HG03469 (cell line): Measurements from ENCODE around the gene MED13L.

ENCODE experiments used
- ATAC-seq: cut with Tn5 transposase; IDR thresholded peaks from one replicate; pipeline ENCODE4 v1.9.1; 2021; ENCODE audit warnings: mild to moderate bottlenecking, moderate library complexity, moderate number of reproducible peaks; ENCODE audit not compliant: unreplicated experiment

MED13L gene

DNA sequence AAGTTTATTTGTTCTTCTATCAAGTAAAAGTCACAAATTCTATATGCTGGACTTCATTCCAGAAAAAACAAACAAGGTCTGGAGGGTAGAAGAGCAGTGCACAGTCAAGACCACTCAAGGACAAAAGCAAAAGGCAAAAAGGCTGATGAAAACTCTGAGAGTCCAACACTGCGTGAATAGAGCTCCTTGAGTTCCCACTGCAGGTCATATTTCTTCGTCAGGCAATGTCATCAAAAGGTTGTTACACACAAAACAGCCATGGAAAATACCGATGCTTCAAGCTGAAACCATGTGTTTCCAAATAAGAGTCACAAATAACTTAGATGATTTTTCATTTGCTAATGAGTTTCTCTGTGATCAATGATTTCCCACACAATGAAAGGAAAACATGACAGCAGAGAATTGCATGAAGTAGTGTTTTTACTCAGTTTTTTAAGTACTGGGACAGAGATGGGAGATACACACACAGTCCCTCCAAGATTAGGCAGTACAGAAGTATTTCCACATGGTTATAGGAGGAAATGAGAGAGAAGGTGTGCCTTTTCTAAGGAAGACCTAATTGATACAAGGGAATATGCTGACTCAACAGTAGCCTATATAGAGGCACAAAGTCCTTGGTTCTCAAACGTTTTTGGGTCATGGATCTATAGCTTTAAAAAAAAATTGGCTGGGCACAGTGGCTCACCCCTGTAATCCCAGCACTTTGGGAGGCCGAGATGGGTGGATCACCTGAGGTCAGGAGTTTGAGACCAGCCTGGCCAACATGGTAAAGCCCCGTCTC, 177.7 kb downstream of the MED13L start:
- ATAC-seq, result no peak

DNA sequence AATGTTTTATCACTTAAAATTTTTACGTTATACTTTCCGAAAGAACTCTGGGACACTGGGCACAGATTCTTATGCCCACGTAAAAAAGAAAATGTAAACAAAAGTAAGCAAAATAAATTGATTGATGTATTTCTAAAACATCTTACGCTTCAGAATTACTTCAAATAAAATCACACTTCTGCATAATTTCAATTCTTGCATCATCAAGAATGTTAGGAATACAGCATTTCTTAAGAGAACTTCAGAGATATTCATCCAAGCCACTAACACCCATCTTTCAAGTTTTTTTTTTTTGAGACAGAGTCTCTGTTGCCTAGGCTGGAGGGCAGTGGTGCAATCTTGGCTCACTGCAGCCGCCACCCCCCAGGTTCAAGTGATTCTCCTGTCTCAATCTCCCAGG, 180.6 kb downstream of the MED13L start:
- no peak for ATAC-seq

DNA sequence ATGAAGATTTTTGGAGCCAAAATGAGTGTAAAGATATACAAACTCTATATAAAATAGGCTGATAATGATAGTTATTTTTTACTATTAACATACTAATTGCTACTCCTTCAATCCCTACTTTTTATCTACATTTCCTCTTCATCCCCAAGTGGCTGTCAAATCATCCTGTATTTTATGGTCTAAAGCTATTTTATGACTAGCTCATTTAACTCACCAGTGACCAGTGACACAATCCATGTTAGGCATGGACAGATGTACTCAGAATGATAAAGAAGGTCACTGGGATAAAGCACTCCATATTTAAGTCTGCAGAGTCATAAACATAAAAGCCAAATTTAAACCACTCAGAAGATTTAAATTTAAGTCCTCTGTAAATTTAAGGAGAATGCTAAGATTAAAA, 183.0 kb downstream of the MED13L start:
- ATAC-seq, result no peak

- ATAC-seq, result no peak
These were observed 183.6 kb downstream of the MED13L start for GRCh38 chr12:116093915-116094314.

GRCh38 chr12:116092776-116093175, 184.7 kb downstream of the MED13L start:
- no peak for ATAC-seq

- ATAC-seq, result no peak
These were observed 185.3 kb downstream of the MED13L start for GRCh38 chr12:116092162-116092561.

GRCh38 chr12:116091579-116091978, 185.9 kb downstream of the MED13L start:
- no peak for ATAC-seq

GRCh38 chr12:116090516-116090915, 187.0 kb downstream of the MED13L start:
- ATAC-seq, result no peak

DNA sequence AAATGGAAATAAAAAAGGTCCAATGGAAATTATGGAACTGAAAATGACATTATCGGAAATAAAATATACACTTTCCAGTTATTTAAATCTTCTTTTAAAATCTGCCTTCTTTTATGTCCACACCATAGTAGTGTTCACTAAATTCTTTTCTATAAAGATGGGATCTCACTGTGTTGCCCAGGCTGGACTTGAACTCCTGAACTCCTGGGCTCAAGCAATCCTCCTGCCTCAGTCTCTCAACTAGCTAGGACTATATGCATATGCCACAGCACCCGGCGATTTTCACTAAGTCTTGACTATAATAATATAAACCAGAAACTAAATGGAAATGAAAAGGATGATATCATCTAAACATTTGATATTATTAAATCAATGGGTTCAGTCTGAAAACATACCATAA, 188.4 kb downstream of the MED13L start:
- no peak for ATAC-seq

- no peak for ATAC-seq
These were observed 189.5 kb downstream of the MED13L start for GRCh38 chr12:116087962-116088361.

DNA sequence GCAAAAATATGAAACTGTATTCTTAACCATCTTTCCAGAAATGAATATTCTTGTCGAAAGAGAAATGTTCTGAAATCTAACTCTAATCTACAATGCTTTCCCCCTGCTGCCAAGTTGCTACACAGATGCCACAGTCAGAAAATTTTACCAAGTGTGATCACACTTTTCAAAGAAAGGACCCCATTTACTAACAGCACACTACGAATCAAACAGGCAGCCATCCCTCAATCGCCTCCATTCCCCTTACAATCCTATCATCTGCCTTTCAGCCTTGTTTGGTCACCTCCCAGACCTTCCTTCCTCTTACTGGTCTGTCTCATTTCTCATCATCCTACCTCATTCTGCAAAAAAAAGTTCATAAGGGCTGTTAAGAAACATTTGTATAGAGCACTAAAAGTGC, 190.1 kb downstream of the MED13L start:
- ATAC-seq, result no peak

GRCh38 chr12:116080415-116080814, 197.1 kb downstream of the MED13L start:
- no peak for ATAC-seq

DNA sequence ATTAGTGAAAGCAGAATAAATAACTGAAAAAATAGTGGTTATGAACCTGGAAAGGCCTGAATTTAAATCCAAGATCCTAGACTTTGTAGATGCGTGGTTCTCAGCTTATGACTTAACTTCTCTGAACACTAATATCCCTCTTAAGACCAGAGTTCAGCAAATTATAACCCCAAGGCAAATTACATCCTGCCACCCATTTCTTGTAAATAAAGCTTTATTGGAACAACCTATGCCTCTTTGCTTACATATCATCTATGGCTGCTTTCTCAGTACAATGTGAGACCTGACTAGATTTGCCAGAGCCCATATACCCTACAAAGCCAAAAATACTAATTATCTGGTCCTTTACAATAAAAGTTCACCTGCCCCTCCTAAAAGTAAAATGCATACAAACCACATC, 199.1 kb downstream of the MED13L start:
- ATAC-seq, result no peak

- ATAC-seq, result no peak
These were observed 200.1 kb downstream of the MED13L start for GRCh38 chr12:116077431-116077830.

- no peak for ATAC-seq
These were observed 201.1 kb downstream of the MED13L start for GRCh38 chr12:116076399-116076798.

- ATAC-seq, result no peak
These were observed 202.8 kb downstream of the MED13L start for GRCh38 chr12:116074686-116075085.

DNA sequence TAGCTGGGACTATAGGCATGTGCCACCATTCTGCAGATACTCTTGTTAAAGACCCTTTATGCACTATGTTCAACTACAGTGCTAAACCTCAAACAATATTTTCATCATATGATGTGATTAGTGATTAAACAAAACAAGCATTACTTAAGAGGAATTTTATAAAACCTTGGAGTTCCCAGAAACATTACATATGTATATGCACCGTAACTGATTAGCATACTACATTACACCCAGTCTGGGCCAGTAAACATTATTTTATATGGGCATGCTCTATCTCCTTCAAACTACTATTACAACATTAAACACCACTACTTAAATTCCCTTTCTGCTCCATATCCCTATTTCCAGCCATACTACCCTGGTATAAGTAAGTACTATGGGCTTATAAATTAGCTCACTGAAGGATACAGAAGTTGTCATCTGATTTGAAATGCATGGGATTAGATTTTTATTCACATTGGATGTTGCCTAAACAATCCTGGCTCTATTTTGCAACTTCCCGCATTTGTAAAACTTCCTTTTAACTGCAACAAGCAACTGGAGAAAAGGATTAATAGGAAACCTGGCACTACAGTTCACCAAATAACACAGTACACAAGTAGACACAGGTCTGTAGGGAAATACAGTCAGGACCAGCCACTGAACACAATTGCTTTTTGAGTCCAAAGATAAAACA, 205.8 kb downstream of the MED13L start:
- no peak for ATAC-seq

DNA sequence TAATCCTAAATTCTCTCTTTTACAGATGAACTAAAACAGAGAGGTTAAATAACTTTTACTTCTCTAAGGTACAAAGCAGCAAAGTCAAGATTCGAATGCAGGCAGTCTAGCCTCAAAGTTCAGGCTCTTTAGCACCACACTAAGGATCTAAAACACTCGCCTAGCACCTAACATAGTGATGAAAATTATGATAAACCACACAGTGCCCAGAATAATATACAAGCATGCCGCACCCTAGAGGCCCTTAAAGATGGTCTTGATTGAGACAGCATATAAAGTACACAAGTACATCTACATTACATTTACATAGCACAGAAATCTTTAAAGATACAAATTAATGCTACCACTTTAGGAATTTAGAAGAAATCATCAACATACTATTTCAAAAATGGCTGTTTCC, 207.0 kb downstream of the MED13L start:
- no peak for ATAC-seq

- ATAC-seq, result no peak
These were observed 207.6 kb downstream of the MED13L start for GRCh38 chr12:116069943-116070342.

DNA sequence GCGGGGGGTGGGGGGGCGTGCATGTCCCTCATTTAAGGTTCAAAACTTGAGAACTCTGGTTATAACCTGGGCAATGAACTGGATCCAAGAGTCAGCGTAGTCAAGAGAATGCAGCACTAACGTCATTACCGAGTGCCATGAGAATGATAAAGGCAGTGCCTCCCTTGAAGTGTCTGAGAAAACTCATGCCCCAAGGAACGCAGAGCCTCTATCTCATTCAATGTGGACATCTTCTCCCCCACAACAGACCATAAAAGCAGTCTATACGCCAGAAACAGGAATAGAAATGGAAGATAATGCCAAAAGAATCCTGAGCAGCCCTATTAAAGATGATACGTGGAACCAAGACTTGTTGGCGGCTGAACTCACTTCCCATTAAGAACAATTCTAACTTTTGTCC, 208.6 kb downstream of the MED13L start:
- no peak for ATAC-seq

DNA sequence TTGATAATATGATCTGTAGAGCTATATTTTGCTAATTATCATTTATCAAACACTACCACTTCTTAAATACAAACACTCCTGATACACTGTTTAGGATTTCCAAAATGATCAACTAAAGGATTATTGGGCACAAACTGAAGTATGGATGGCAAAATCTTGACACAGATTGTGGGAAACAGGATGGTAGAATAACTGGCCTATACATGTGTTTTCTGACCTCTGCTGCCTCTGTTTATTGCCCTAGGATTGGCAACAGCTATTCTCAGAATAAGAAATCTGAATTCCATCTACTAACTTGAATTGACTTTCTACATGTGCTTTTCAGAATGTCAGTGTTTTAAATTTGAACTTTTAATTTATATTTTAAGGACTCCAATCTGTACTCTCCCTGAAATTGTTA, 209.1 kb downstream of the MED13L start:
- no peak for ATAC-seq

DNA sequence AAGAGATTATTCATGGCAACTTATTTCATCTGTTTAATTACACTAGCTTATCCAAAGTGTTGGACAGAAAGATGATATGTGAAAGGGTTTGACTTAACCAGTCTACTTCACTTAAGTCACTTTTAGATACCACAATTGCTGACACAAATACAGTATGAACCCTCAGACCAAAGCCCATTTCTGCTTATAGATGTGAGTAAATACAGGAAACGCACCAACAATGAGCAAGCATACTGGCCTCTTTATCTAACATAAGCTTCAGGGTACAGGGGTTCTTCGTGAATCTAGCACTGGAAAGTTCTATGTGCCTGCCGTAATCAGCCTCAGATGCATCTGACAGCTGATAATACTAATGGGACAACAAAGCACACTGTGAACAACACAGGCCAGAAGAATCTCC, 209.6 kb downstream of the MED13L start:
- no peak for ATAC-seq
